LNCaP clone FGC (cell line): ENCODE results near the gene GP5.

Experiments
- DNase-seq: peaks from one replicate; pipeline ENCODE4 v3.0.0-alpha.2; 2011; ENCODE audit warnings: low read depth
- H3K4me3 ChIP-seq: 2 replicates; pipeline ENCODE4 v1.5.1; 2011; ENCODE audit warnings: mild to moderate bottlenecking, low read depth, low read length, control low read depth
- TF ChIP-seq, protein P1 (sequence below): IDR thresholded peaks from 2 replicates; pipeline ENCODE4 v1.5.1; 2012; ENCODE audit warnings: mild to moderate bottlenecking; ENCODE audit not compliant: control insufficient read depth, insufficient read depth; ENCODE audit errors: extremely low read depth

GP5 gene

DNA sequence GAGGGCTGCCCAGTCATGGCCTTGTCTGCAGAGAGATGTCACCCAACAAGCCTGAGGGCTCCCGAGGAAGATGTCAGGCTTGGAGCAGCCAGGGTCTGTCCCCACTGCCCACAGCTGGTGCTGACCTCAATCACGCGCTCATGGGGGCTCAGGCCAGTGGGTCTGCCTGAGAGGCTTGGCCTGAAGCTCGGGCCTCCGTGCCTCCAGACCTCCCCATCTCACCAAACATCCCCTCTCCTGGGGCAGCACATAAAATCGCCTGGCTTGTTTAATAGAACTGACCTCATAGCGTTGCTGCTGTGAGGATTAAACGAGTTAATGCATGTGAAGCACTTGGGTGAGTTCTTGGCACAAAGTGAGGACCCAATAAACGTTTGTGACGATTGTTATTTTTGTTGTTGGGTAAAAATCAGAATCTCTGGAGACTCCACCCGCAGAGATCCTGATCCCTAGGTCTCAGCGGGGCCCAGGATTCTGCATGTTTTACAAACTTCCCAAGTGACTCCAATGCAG is 33.0 kb downstream of the GP5 start:
- H3K4me3 ChIP-seq, result no peak overlapping the region
- DNase-seq, result no peak
- TF ChIP-seq, protein P1, sequence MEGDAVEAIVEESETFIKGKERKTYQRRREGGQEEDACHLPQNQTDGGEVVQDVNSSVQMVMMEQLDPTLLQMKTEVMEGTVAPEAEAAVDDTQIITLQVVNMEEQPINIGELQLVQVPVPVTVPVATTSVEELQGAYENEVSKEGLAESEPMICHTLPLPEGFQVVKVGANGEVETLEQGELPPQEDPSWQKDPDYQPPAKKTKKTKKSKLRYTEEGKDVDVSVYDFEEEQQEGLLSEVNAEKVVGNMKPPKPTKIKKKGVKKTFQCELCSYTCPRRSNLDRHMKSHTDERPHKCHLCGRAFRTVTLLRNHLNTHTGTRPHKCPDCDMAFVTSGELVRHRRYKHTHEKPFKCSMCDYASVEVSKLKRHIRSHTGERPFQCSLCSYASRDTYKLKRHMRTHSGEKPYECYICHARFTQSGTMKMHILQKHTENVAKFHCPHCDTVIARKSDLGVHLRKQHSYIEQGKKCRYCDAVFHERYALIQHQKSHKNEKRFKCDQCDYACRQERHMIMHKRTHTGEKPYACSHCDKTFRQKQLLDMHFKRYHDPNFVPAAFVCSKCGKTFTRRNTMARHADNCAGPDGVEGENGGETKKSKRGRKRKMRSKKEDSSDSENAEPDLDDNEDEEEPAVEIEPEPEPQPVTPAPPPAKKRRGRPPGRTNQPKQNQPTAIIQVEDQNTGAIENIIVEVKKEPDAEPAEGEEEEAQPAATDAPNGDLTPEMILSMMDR, result no peak

DNA sequence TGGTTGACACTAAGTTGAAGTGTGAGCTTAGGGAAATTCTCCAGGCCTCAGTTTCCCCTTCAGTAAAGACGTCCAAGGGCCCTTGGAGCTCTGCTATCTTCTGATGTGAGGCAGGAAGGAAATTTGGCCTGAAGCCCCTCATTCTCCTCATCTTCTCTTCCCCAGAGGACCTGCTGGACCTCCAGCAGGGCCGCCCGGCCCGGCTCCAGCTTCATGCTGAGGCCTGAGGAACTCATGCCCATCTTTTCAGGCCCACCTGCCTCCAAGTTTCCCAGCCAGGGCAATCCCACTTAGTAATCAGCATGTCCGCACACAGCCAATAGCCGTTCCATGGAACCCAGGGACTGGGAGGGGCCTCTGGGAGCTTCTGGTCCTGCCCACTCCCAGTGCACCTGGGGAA is 33.5 kb downstream of the GP5 start:
- DNase-seq, result no peak
- TF ChIP-seq, protein P1, result no peak

GRCh38 chr3:194364652-194365434 is 34.2 kb downstream of the GP5 start:
- no peak overlapping the region for H3K4me3 ChIP-seq
- TF ChIP-seq, protein P1, result no peak
- no peak for DNase-seq

More for the DNA sequence above, 33.5 kb downstream of the GP5 start:
- no peak overlapping the region for H3K4me3 ChIP-seq

DNA sequence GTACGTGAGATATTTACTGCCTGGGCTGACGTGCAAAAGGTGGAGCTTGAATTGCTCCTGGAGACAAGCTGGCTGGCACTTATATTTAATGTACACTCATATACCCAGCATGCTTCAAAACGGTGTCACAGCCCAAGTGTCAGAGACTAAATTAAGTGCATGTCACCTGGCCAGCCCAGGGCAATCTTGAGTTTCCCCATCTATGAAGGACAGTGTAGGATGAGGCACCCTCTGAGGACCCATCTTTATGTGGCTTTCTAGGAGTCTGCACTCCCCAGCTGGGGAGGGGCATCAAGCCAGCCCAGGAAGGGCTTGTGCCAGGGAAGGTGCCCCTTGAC is 34.8 kb downstream of the GP5 start:
- no peak for DNase-seq
- no peak overlapping the region for H3K4me3 ChIP-seq
- TF ChIP-seq, protein P1, result no peak

- no peak for DNase-seq
- H3K4me3 ChIP-seq, result no peak overlapping the region
- TF ChIP-seq, protein P1, result no peak
Measured at GRCh38 chr3:194360568-194360967, 38.5 kb downstream of the GP5 start.

DNA sequence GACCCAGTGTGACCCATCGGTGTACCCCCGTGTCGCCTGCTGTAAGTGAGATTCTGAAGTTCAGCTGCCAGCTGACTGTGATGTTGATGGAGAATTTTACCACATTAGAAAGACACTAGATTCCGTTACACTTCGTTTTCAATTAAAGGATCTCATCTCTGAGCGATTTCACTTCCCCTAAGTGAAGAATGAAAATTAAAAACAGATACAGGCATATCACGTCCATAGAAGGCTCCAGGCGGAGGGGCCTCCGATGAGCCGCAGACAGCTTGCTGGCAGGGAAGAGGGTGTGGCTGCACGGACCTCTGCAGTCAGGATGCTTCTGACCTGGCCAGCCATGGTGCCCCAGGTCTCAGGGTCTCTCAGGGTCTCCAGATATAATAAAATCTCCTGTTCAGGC is 41.4 kb downstream of the GP5 start:
- no peak for DNase-seq
- TF ChIP-seq, protein P1, result no peak
- H3K4me3 ChIP-seq, result no peak overlapping the region

DNA sequence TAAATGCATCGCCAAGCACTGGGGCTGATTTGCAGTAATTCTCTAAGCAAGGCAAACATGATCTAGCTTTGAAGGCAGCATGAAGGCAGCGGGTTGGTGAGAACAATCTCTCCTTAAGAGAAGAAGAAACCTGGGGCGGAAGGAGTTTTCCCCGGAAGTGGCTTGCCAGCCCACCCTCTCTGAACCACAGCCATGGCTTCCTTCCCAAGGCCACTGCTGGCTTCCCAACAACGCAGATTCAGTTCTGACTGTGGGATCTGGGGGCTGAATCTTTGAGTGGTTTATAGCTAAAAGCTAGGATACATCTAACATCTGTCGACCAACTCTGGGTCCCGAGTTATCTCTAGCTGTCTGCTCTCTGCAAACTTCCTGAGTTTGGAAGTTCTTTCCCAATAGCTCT is 43.7 kb downstream of the GP5 start:
- H3K4me3 ChIP-seq, result no peak overlapping the region
- no peak for DNase-seq
- TF ChIP-seq, protein P1, result no peak
